ENCODE measurements around the gene GSK3A. TPM values are rescaled to one million over a fixed set of nuclear protein-coding genes. Genes with fewer than 3 reads are reported as not detected.

The GSK3A gene
- total and polyA plus RNA-seq, 2 experiments from 2014 or later: 17.7 to 40.7 TPM

DNA sequence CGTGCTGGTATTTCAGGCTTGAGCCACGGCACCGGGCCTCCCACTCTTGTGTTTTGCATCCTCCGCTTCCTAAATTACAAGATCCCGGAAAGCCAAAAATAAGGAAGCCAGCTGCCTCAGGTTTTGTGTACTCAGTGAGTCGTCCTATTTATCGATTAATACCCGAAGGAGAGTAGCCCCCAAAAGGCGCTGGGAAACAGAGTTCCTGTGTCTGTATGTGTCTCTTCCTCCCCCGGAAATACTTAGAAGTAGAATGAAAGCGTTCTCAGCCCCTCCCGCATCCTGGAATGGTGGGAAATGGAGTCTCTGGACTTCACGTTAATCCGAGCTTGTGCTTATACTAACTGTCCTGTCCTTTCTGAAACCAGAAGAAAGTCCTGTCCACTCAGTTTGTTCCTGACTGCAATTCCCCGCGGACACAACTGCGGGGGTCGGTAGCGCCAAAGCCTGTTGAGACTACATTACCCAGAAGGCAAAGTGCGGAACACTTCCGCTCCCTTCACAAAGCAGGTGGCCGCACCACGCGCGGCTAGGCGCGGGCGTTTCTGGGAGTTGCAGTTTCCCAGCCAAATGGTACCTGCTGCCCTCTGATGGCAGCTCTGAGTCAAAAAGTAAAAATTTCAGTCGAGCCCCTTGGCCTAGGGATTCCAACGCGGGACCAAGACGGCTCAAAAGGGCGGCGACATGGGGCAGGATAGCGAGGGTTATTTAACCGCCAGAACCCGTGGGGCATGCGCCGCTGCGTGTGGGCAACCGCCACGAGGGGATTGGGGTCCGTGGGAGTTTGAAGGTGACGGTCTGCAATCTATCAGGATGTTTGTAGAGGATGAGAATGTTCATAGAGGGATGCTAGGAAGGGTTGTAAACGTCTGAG, 2.2 kb upstream of the GSK3A start:
- Histone ChIP-seq H3K36me3 (ENCODE audit: insufficient read depth) (no peaks in the 10 kb centered on the region), H3K4me2 (peak overlapping the region; percentile 65), H3K4me3 (peak overlapping the region; percentile 50), H3K27ac (ENCODE audit: low read depth) (peak overlapping the region; percentile 4; the same call in 1 of the 2 replicates), H3K27me3 (ENCODE audit: insufficient read depth) (no peaks in the 10 kb centered on the region), H4K20me1 (replicated peaks; ENCODE audit: insufficient read depth) (peaks cover 22% of the 10 kb centered on the region; the same call in 1 of the 2 replicates), H3F3A (replicated peaks; ENCODE audit: low read depth) (peaks cover 18% of the 10 kb centered on the region), H2AFZ (peak overlapping the region; percentile 0; the same call in 1 of the 2 replicates), H3K79me2 (replicated peaks; ENCODE audit: insufficient read depth) (peaks cover 21% of the 10 kb centered on the region), H3K9me2 (ENCODE audit: insufficient read depth) (no peaks in the 10 kb centered on the region), H3K4me1 (ENCODE audit: insufficient read depth) (peaks cover 31% of the 10 kb centered on the region)
- TF ChIP-seq, protein P1, sequence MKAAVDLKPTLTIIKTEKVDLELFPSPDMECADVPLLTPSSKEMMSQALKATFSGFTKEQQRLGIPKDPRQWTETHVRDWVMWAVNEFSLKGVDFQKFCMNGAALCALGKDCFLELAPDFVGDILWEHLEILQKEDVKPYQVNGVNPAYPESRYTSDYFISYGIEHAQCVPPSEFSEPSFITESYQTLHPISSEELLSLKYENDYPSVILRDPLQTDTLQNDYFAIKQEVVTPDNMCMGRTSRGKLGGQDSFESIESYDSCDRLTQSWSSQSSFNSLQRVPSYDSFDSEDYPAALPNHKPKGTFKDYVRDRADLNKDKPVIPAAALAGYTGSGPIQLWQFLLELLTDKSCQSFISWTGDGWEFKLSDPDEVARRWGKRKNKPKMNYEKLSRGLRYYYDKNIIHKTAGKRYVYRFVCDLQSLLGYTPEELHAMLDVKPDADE (IDR thresholded peaks at IDR 0.05): peak; percentile 100
- TF ChIP-seq, protein P2, sequence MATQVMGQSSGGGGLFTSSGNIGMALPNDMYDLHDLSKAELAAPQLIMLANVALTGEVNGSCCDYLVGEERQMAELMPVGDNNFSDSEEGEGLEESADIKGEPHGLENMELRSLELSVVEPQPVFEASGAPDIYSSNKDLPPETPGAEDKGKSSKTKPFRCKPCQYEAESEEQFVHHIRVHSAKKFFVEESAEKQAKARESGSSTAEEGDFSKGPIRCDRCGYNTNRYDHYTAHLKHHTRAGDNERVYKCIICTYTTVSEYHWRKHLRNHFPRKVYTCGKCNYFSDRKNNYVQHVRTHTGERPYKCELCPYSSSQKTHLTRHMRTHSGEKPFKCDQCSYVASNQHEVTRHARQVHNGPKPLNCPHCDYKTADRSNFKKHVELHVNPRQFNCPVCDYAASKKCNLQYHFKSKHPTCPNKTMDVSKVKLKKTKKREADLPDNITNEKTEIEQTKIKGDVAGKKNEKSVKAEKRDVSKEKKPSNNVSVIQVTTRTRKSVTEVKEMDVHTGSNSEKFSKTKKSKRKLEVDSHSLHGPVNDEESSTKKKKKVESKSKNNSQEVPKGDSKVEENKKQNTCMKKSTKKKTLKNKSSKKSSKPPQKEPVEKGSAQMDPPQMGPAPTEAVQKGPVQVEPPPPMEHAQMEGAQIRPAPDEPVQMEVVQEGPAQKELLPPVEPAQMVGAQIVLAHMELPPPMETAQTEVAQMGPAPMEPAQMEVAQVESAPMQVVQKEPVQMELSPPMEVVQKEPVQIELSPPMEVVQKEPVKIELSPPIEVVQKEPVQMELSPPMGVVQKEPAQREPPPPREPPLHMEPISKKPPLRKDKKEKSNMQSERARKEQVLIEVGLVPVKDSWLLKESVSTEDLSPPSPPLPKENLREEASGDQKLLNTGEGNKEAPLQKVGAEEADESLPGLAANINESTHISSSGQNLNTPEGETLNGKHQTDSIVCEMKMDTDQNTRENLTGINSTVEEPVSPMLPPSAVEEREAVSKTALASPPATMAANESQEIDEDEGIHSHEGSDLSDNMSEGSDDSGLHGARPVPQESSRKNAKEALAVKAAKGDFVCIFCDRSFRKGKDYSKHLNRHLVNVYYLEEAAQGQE (IDR thresholded peaks at IDR 0.05; ENCODE audit: unreplicated experiment): no peak
- TF ChIP-seq CREB1 (CRISPR knock-in tag; IDR thresholded peaks at IDR 0.05; ENCODE audit: low read depth): peak; percentile 80
- TF ChIP-seq, protein P3, sequence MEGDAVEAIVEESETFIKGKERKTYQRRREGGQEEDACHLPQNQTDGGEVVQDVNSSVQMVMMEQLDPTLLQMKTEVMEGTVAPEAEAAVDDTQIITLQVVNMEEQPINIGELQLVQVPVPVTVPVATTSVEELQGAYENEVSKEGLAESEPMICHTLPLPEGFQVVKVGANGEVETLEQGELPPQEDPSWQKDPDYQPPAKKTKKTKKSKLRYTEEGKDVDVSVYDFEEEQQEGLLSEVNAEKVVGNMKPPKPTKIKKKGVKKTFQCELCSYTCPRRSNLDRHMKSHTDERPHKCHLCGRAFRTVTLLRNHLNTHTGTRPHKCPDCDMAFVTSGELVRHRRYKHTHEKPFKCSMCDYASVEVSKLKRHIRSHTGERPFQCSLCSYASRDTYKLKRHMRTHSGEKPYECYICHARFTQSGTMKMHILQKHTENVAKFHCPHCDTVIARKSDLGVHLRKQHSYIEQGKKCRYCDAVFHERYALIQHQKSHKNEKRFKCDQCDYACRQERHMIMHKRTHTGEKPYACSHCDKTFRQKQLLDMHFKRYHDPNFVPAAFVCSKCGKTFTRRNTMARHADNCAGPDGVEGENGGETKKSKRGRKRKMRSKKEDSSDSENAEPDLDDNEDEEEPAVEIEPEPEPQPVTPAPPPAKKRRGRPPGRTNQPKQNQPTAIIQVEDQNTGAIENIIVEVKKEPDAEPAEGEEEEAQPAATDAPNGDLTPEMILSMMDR (conservative IDR thresholded peaks at IDR 0.05; ENCODE audit: low read depth in 2 of 2): peak; percentile 57 to 70
- DNase-seq (ENCODE audit: low spot score) (peak; percentile 97), ATAC-seq (peak; percentile 21)
- Mint-ChIP-seq H3K36me3 (ENCODE audit: low read depth) (peaks cover 14% of the 10 kb centered on the region), H3K9me3 (no peaks in the 10 kb centered on the region; the same call in 2 of the 3 replicates), H3K27me3 (ENCODE audit: insufficient read depth, low read depth, poor library complexity) (peaks cover 19% of the 10 kb centered on the region), H3K4me3 (peak overlapping the region; percentile 91), H3K27ac (peak overlapping the region; percentile 98), H3K4me1 (peaks cover 25% of the 10 kb centered on the region)

DNA sequence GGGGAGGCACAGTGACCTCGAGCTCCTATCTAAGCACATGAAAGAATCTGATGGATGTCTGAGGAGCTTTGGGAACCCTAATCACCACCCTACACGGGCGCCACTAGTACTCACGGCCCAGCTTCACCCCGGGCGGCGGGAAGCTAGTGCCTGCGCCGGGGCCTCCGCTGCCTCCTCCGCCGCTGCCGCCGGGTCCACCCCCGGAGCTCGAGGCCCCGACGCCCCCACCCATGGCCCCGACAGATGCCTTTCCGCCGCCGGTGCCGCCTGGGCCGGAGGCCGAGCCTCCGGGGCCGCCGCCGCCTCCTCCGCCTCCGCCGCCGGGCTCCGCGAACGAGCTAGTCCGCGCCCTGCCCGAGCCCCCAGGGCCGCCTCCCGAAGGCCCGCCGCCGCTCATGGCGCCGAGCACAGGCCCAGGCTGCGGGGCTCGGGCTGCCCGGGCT, 312 bp downstream of the GSK3A start:
- Histone ChIP-seq H2AFZ (peak overlapping the region; percentile 57; the same call in 1 of the 2 replicates), H3K36me3 (ENCODE audit: insufficient read depth) (no peaks in the 10 kb centered on the region), H3F3A (replicated peaks; ENCODE audit: low read depth) (peaks cover 22% of the 10 kb centered on the region), H3K27ac (ENCODE audit: low read depth) (no peak overlapping the region), H3K4me2 (peak overlapping the region; percentile 90), H3K4me1 (ENCODE audit: insufficient read depth) (peaks cover 30% of the 10 kb centered on the region), H3K27me3 (ENCODE audit: insufficient read depth) (no peaks in the 10 kb centered on the region), H3K4me3 (peak overlapping the region; percentile 87), H4K20me1 (replicated peaks; ENCODE audit: insufficient read depth) (peaks cover 26% of the 10 kb centered on the region; the same call in 1 of the 2 replicates), H3K9me2 (ENCODE audit: insufficient read depth) (no peaks in the 10 kb centered on the region), H3K79me2 (replicated peaks; ENCODE audit: insufficient read depth) (peaks cover 21% of the 10 kb centered on the region)
- peaks cover 18% of the 10 kb centered on the region for H3K27me3 Mint-ChIP-seq (ENCODE audit: insufficient read depth, low read depth, poor library complexity)
- H3K27ac Mint-ChIP-seq: no peak overlapping the region
- peak overlapping the region; percentile 91 for H3K4me3 Mint-ChIP-seq
- DNase-seq (ENCODE audit: low spot score): no peak
- no peak for TF ChIP-seq STAT1 (IDR thresholded peaks at IDR 0.05; ENCODE audit: unreplicated experiment)
- H3K4me1 Mint-ChIP-seq: peaks cover 24% of the 10 kb centered on the region
- H3K36me3 Mint-ChIP-seq (ENCODE audit: low read depth): peaks cover 18% of the 10 kb centered on the region
- no peaks in the 10 kb centered on the region; the same call in 2 of the 3 replicates for H3K9me3 Mint-ChIP-seq
- ATAC-seq: no peak
